Kidney epithelial cell (primary cell): ENCODE measurements around the gene RECK. TPM values are rescaled to one million over a fixed set of nuclear protein-coding genes. Genes with fewer than 3 reads are reported as not detected.
"Not testable (repeated sequence)": the region's sequence is repeated elsewhere in the genome, so short reads cannot be mapped to it uniquely, and the experiment has no call there.

Experiments
- DNase-seq: peaks from one replicate; pipeline ENCODE4 v3.0.0-alpha.2; 2010; ENCODE audit warnings: low read depth
- H3K27me3 ChIP-seq: 2 replicates; pipeline ENCODE4 v1.6.0; 2011; ENCODE audit warnings: low read length; ENCODE audit not compliant: control insufficient read depth, insufficient read depth
- H3K36me3 ChIP-seq: 2 replicates; pipeline ENCODE4 v1.5.1; 2011; ENCODE audit warnings: low read length; ENCODE audit not compliant: control insufficient read depth, insufficient read depth
- H3K4me3 ChIP-seq: 2 replicates; pipeline ENCODE4 v1.5.1; 2011; ENCODE audit warnings: low read depth, mild to moderate bottlenecking, control low read depth, low read length
- total RNA-seq: library from RNA; depleted of rRNA; stranded (reverse); fragments of >200 nt; gene quantifications from 2 replicates; pipeline ENCODE4 v1.2.3, GENCODE V29; 2015
- TF ChIP-seq, protein P1 (sequence below): IDR thresholded peaks from 2 replicates; pipeline ENCODE4 v1.5.1; 2011; ENCODE audit warnings: mild to moderate bottlenecking, moderate library complexity, low read length, control low read depth, inconsistent platforms; ENCODE audit not compliant: insufficient read depth, poor library complexity, severe bottlenecking

The RECK gene
- total RNA-seq, 1 donor from 2014 or later, result 4.0 TPM

DNA sequence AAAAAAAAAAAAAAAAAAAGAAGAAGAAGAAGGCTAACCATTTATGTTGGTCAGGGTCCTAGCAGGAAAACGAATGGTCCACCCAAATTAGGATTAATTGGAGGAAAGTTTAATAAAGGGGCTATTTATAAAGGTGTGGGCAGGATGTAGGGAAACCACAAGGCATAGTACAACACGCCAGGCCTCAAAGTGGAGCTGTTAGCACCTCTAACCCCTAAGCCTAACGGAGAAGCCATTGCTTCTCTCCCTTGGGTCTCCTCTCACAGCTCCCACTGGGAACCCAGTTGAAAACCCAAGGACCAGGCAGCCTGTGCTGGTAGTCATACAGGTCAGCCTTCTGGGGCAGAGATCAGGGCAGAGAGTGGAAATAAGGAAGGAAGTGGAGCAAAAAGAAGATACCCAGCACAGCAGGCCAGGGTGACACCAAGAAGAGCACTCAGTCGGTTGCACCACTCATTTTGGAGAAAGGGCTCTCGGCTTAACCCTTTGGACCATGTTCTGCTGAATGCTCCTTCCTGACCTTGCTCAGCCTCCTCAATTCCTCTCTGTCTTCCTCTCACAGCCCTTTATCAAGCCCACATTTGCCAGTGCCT, 91.0 kb downstream of the RECK start:
- H3K36me3 ChIP-seq, result peaks cover under 1% of the 10 kb centered on the region
- DNase-seq, result no peak
- H3K4me3 ChIP-seq, result no peak overlapping the region
- TF ChIP-seq, protein P1, sequence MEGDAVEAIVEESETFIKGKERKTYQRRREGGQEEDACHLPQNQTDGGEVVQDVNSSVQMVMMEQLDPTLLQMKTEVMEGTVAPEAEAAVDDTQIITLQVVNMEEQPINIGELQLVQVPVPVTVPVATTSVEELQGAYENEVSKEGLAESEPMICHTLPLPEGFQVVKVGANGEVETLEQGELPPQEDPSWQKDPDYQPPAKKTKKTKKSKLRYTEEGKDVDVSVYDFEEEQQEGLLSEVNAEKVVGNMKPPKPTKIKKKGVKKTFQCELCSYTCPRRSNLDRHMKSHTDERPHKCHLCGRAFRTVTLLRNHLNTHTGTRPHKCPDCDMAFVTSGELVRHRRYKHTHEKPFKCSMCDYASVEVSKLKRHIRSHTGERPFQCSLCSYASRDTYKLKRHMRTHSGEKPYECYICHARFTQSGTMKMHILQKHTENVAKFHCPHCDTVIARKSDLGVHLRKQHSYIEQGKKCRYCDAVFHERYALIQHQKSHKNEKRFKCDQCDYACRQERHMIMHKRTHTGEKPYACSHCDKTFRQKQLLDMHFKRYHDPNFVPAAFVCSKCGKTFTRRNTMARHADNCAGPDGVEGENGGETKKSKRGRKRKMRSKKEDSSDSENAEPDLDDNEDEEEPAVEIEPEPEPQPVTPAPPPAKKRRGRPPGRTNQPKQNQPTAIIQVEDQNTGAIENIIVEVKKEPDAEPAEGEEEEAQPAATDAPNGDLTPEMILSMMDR, result no peak
- no peaks in the 10 kb centered on the region for H3K27me3 ChIP-seq

DNA sequence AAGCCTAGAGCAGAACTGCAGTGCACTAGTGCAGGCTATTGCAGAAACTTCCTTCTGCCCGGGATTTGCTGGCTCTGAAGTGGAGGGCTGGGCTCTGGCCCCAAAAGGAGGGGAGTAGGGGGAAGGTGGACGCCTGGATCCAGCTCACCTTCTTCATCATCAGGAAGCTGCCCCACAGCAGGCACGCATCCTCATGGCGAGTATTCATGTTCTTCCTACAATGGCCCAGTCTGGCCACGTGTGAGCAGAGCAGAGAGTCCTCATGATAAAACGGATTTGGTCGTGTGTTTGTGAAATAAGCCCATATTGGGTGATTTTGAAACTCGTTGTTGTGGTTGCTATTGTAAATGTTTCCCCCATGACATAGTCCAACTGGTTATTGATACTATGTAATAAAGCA, 91.6 kb downstream of the RECK start:
- TF ChIP-seq, protein P1, result no peak
- H3K27me3 ChIP-seq, result no peaks in the 10 kb centered on the region
- no peak overlapping the region for H3K4me3 ChIP-seq
- no peaks in the 10 kb centered on the region for H3K36me3 ChIP-seq
- no peak for DNase-seq

DNA sequence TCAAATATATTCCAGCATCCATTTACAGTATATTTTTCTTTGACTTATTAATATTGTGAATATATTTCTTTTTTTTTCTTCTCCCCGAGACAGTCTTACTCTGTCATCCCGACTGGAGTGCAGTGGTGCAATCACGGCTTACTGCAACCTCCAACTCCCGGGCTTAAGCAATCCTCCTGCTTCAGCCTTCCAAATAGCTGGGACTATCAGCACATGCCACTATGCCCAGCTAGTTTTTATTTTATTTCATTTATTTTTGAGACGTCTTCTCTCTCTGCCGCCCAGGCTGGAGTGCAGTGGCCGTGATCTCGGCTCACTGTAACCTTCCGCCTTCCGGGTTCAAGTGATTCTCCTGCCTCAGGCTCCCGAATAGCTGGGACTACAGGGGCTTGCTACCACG, 92.4 kb downstream of the RECK start:
- Histone ChIP-seq H3K4me3 (no peak overlapping the region), H3K27me3 (no peaks in the 10 kb centered on the region), H3K36me3 (no peaks in the 10 kb centered on the region)
- no peak for DNase-seq
- TF ChIP-seq, protein P1, result no peak

DNA sequence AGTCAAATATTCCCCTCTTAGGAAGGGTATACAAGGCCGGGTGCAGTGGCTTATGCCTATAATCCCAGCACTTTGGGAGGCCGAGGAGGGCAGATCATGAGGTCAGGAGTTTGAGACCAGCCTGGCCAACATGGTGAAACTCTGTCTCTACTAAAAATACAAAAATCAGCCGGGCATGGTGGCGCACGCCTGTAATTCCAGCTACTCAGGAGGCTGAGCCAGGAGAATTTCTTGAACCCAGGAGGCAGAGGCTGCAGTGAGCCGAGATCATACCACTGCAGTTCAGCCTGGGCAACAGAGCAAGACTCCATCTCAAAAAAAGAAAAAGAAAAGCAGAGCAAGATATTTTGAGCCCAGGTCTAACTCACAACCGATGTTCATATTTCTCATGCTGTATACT, 95.0 kb downstream of the RECK start:
- not testable (repeated sequence) for H3K36me3 ChIP-seq, H3K27me3 ChIP-seq, H3K4me3 ChIP-seq, DNase-seq

DNA sequence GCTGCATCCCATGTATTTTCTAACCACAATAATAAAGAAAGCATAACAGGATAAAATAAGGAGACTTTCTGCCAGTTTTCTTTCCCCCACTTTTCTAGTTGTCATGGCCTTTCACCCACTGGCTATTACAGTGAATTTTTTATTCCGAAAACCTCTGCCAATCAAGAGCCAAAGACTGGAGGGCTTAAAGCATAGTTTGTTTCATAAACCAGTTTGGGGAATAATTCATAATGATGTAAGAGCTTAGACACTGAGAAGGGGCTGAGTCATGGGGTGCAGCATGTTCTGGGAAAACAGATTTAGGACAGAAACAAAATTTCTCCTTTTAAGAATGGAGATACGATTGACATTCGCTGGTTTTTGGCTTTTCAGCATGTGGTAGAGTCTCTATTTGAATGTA, 95.4 kb downstream of the RECK start:
- Histone ChIP-seq H3K27me3 (no peaks in the 10 kb centered on the region), H3K4me3 (no peak overlapping the region), H3K36me3 (no peaks in the 10 kb centered on the region)
- DNase-seq, result no peak
- TF ChIP-seq, protein P1, result no peak

DNA sequence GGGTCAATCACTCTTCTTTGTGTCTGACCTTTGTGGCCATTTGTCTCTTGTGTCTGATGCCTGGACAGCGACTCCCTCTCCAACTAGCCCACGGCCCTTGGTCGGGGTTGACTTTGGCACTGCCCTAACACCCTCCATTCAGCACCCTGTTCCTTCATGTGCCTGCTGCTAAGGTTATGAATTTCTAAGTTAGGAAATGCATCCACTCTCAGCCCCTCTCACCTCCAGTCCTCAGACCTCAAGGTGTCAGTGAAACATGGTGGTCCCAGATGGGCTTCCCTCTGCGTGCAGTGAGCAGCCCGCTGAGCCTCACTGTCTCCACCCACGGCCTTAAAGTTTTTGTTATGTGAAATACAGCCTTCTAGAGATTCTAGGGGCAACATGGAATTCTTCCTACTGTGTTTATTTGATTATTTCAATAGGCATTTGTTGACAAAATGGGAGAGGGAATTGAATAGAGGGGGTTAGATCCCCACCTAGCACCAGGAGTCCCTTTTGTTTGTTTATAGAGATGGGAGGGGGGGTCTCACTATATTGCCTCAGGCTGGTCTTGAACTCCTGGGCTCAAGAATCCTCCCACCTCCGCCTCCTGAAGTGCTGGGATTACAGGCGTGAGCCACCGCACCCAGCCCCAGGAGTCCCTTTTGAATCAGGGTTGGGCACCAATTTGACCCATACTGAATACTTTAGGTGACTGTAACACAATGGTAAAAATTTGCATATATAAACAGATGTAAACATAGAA, 98.2 kb downstream of the RECK start:
- Histone ChIP-seq H3K36me3 (no peaks in the 10 kb centered on the region), H3K4me3 (no peak overlapping the region), H3K27me3 (no peaks in the 10 kb centered on the region)
- no peak for DNase-seq
- TF ChIP-seq, protein P1, result no peak
